Calu3 (cell line): Measurements from ENCODE around the gene SLIT1. TPM values are rescaled to one million over a fixed set of nuclear protein-coding genes. Genes with fewer than 3 reads are reported as not detected.

Experiments
- BruUV-seq: library from RNA; stranded (reverse); fragments of 400-500 nt; replicated peaks from 2 replicates; lab custom pipeline; 2021; lab: Mats Ljungman, UMichigan
- CTCF ChIA-PET: fragments of 300-600 bp; sonication (Branson Sonifier 250); formaldehyde crosslinking; loops from one replicate; lab custom pipeline; 2022; ENCODE audit warnings: antibody characterized with exemption; lab: Charles Lee
- DNase-seq: peaks from one replicate; pipeline ENCODE4 v3.0.0; 2022
- H3K27ac Mint-ChIP-seq: one replicate; pipeline ENCODE4 v1.8.0; 2022; ENCODE audit warnings: mixed read lengths; ENCODE audit not compliant: unreplicated experiment
- H3K27me3 Mint-ChIP-seq: one replicate; pipeline ENCODE4 v1.8.0; 2022; ENCODE audit warnings: mixed read lengths; ENCODE audit not compliant: unreplicated experiment
- H3K36me3 Mint-ChIP-seq: one replicate; pipeline ENCODE4 v1.8.0; 2022; ENCODE audit warnings: mild to moderate bottlenecking, moderate library complexity, mixed read lengths; ENCODE audit not compliant: insufficient read depth, unreplicated experiment
- H3K4me1 Mint-ChIP-seq: one replicate; pipeline ENCODE4 v1.8.0; 2022; ENCODE audit warnings: mild to moderate bottlenecking, low read depth, mixed read lengths; ENCODE audit not compliant: unreplicated experiment
- H3K4me3 Mint-ChIP-seq: one replicate; pipeline ENCODE4 v1.8.0; 2022; ENCODE audit warnings: mild to moderate bottlenecking, low read depth, moderate library complexity, mixed read lengths; ENCODE audit not compliant: unreplicated experiment
- H3K9me3 Mint-ChIP-seq: one replicate; pipeline ENCODE4 v1.8.0; 2022; ENCODE audit warnings: low read depth, mixed read lengths; ENCODE audit not compliant: unreplicated experiment
- CTCF ChIP-seq: fragments of 200-600 bp; IDR thresholded peaks from one replicate; pipeline ENCODE4 v1.8.0; 2022; ENCODE audit warnings: antibody characterized with exemption; ENCODE audit not compliant: unreplicated experiment
- intact Hi-C: fragments of 100-400 bp; cut with micrococcal nuclease; formaldehyde crosslinking; loops from one replicate; pipeline ENCODE4 v1.10.0; 2022; ENCODE audit not compliant: unreplicated experiment
- total RNA-seq: library from RNA; stranded (reverse); gene quantifications from 2 replicates; pipeline ENCODE4 v1.2.3, GENCODE V29; 2022

The SLIT1 gene
- total RNA-seq, 1 experiment from 2014 or later, result not detected

- Mint-ChIP-seq H3K4me3 (no peak overlapping the region), H3K4me1 (no peaks in the 10 kb centered on the region), H3K9me3 (no peaks in the 10 kb centered on the region), H3K27me3 (peaks cover 11% of the 10 kb centered on the region), H3K36me3 (no peaks in the 10 kb centered on the region), H3K27ac (no peak overlapping the region)
- CTCF ChIA-PET, result interaction anchor here (0.7 kb wide), 1 partner anchor 30 kb away, joined by 4 read pairs; no protein-coding TSS in a partner anchor
- no peak for TF ChIP-seq CTCF
- BruUV-seq, result no TSS peak
- DNase-seq, result no peak
- intact Hi-C loops, result loop anchor here (10.0 kb wide), 1 partner anchor 91 kb away; no protein-coding TSS in a partner anchor
Measured at GRCh38 chr10:97215619-97216260, 30.0 kb upstream of the SLIT1 start.

GRCh38 chr10:97213431-97213830, 27.7 kb upstream of the SLIT1 start:
- CTCF ChIA-PET, result no interaction called here
- BruUV-seq, result no TSS peak
- intact Hi-C loops, result loop anchor here (10.0 kb wide), 1 partner anchor 89 kb away; no protein-coding TSS in a partner anchor

GRCh38 chr10:97211229-97211628, 25.5 kb upstream of the SLIT1 start:
- Mint-ChIP-seq H3K27me3 (peaks cover 37% of the 10 kb centered on the region), H3K9me3 (no peaks in the 10 kb centered on the region), H3K27ac (no peak overlapping the region), H3K4me3 (no peak overlapping the region), H3K36me3 (no peaks in the 10 kb centered on the region), H3K4me1 (no peaks in the 10 kb centered on the region)
- no peak for TF ChIP-seq CTCF
- intact Hi-C loops, result loop anchor here (2.0 to 10.0 kb wide), 3 partner anchors 86 to 138 kb away; no protein-coding TSS in a partner anchor
- CTCF ChIA-PET, result interaction anchor here (1.2 to 1.7 kb wide), 4 partner anchors 15 to 174 kb away, joined by 3 to 16 read pairs (median 6); no protein-coding TSS in a partner anchor
- no TSS peak for BruUV-seq
- DNase-seq, result no peak

More at GRCh38 chr10:97213431-97213830, 27.7 kb upstream of the SLIT1 start:
- no peaks in the 10 kb centered on the region for H3K4me1 Mint-ChIP-seq
- DNase-seq, result no peak
- H3K36me3 Mint-ChIP-seq, result no peaks in the 10 kb centered on the region
- no peaks in the 10 kb centered on the region for H3K9me3 Mint-ChIP-seq
- peaks cover 18% of the 10 kb centered on the region for H3K27me3 Mint-ChIP-seq
- TF ChIP-seq CTCF, result no peak
- no peak overlapping the region for H3K27ac Mint-ChIP-seq
- H3K4me3 Mint-ChIP-seq, result no peak overlapping the region

GRCh38 chr10:97210543-97210960, 24.8 kb upstream of the SLIT1 start:
- Mint-ChIP-seq H3K9me3 (no peaks in the 10 kb centered on the region), H3K27ac (no peak overlapping the region), H3K4me3 (no peak overlapping the region), H3K27me3 (peaks cover 44% of the 10 kb centered on the region), H3K36me3 (no peaks in the 10 kb centered on the region), H3K4me1 (no peaks in the 10 kb centered on the region)
- CTCF ChIA-PET, result interaction anchor here (0.6 to 1.7 kb wide), 8 partner anchors 14 to 948 kb away, joined by 3 to 16 read pairs (median 4); no protein-coding TSS in a partner anchor
- no TSS peak for BruUV-seq
- DNase-seq, result peak; percentile 64
- intact Hi-C loops, result loop anchor here (2.0 to 10.0 kb wide), 3 partner anchors 86 to 138 kb away; no protein-coding TSS in a partner anchor
- TF ChIP-seq CTCF, result peak; percentile 77
